Superior temporal gyrus (tissue), 1 donor: Measurements from ENCODE around the gene SUSD3.

ENCODE experiments used
- DNase-seq: peaks from one replicate; pipeline ENCODE4 v3.0.0-alpha.2; 2016; ENCODE audit errors: extremely low spot score

SUSD3 gene

DNA sequence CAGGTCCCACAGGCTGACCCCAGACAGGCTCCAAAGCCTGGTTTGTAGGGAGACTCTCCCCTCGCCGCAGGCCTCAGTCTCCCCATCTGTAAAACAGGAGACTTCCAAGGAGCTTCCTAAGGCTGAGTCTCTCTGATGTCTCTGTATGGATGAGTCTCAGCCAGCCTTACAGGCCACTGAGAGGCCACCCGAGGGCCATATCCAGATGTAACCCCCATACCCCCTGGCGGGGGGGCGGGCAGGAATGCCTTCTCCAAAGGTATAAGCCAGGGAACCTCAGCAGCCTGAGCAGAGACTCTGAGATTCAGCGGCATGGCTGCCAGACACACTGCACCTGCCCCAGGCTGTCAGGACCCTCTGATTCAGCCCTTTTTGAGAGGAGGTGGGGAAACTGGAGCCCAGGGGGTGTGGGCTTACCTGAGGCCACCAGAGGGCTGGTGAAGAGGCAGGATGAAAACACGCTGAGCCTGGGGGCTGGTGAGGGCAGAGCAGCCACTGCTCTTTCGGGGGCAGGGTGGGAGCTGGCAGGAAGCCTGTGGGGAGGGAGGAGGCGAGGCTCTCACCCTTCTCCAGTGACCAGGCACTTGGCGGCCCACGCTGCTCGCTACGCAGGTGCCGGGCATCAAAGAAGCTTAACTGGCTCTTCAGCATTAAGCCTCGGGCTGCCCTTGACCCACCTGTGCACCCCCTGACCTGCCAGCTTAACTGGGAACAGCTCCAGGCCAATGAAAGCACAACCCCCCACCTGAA lies 5.5 kb upstream of the SUSD3 start:
- no peak for DNase-seq

DNA sequence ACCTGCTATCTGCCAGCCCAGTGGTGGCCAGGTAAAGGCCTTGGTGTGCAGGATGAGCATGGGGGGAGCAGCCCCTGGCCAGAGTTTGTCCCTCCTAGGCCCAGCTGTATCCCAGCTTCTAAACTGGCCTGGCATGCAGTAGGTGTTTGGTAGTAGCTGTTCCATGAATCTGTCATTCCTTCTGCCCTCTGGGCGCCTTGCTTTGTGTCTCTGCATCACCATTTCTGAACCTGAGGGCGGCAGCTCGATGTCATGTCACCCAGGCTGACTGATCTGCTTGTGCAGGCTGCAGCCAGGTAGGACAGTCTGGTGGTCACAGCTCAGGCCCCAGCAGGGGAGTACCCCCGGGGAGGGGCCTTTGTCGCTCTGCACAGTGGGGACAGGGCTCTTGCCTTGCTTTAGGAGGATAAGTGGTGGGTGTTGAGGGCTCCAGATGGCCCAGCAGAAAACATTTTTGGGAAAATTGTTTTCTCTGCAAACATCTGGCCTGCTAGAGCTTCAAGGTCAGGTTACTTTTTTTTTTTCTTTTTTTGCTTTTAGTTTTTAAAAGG lies 4.6 kb upstream of the SUSD3 start:
- DNase-seq: no peak

GRCh38 chr9:93054758-93055704 lies 3.5 kb upstream of the SUSD3 start:
- DNase-seq: no peak

DNA sequence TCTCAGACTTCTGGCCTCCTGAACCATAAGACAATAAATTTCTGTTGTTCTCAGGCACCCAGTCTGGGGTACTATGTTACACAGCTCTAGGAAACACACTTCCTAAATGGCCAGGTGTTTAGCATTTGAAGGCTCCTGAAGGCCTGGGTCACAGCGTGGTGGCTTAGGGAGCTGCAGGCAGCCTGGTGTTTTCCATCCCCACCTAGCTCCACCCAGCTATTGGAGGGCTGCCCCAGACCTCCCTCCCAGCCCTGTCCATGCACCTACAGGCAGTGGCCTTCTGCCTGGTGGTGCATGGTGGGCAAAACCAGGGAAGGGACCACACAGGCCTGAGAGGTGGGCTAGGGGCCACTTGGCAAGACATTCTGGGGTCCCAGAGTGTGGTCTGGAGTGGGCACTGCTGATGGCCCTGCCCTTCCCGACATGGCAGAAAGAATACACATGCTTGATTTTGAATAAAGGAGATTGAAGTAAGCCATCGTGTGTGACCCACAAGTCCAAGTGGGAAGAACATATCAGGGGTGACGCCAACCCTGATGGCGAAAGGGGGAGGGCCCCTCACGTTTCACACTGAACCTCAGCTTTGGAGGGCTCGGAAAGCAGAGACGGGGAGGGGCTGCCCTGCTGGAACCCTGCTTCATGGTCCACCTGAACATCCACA lies 1.3 kb upstream of the SUSD3 start:
- DNase-seq: no peak

- DNase-seq: no peak
Observed at GRCh38 chr9:93057703-93058354, 672 bp upstream of the SUSD3 start.

- DNase-seq: no peak
Observed at GRCh38 chr9:93059011-93059714, 662 bp downstream of the SUSD3 start.

GRCh38 chr9:93059715-93060578 lies 1.4 kb downstream of the SUSD3 start:
- DNase-seq: no peak

- no peak for DNase-seq
Observed at GRCh38 chr9:93060746-93061259, 2.3 kb downstream of the SUSD3 start.

GRCh38 chr9:93061260-93061751 lies 2.8 kb downstream of the SUSD3 start:
- DNase-seq: no peak

- DNase-seq: no peak
Observed at GRCh38 chr9:93061791-93062763, 3.6 kb downstream of the SUSD3 start.

DNA sequence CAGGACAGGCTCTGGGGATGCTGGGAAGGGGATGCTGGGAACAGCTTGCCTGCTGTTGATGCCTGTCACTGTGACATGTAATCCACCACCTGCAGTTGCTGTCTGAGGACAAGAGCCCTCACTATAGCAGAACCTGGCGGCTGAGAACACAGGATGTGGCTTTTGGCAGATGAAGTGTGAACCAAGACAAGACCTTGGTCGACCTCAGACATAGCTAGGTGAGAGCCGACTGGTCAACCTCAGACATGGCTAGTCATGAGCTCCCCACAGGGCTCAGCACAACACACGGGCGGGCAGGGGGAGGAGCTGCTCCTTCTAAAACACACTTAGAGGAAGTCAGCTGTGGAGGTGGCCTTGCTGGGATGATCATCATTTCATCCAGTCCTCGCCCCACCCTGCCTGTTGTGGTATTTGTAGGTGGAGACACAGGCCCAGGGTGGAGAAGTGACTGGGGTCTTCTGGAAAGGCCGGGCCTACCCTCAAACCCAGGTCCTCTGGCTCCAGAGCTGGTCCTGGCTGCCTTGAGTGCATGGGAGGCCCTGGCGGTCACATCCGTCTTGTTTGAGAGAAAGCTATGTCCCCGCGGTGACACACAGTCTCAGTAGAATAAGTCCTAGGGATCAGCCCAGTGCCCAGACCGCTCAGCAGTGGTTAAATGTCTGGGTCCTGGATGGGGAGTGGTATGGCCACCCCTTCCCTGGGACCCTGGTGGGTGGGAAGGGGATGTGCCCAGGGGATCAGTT lies 6.1 kb downstream of the SUSD3 start:
- DNase-seq: no peak

DNA sequence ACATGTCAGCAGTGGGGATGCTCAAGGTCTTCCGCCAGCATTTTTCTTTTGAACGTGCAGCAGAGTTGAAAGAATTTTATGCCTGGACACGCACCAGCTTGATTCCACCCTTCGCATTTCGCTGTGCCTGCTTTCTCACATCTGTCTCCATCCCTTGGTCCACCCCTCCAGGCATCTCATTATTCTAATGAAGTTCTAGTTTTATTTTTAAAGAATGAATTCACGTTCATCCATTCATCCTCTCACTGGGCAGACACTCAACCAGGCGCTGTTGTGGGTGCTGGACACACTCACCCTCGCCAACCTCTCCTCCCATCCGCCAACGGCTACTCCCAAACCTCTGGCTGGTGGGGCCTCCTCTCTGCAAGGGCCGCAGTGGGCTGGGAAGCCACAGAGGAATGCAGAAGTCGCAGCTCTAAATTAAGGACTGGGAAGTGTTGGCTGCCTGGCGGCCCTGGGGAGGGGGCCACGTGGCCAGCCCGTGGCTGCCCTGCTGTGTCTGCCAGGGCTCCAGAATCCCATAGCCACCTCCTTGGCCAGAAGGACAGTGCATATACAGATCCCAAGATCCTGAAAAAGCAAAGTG lies 6.7 kb downstream of the SUSD3 start:
- no peak for DNase-seq

DNA sequence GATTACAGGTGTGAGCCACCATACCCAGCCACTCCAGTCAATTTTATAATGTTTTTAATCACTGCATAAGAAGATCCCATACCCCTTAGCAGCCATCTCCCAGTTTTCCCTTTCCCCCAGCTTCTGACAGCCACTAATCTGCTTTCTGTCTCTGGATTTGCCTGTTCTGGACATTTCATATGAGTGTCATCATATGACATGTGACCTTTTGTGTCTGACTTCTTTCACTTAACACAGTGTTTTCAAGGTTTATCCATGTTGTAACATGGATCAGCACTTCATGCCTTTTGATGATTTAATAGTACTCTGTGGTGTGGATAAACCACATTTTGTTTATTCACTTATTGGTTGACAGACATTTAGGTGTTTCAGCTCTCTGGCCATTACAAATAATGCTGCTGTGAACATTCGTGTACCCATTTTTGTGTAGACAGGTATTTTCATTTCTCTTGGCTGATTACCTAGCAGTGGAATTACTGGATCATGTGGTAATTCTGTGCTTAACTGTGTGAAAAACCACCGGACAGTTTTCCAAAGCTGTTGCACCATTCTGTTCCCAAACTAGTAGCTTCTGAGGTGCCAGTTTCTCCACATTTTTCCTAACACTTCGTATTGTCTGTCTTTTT lies 8.6 kb downstream of the SUSD3 start:
- DNase-seq: no peak

DNA sequence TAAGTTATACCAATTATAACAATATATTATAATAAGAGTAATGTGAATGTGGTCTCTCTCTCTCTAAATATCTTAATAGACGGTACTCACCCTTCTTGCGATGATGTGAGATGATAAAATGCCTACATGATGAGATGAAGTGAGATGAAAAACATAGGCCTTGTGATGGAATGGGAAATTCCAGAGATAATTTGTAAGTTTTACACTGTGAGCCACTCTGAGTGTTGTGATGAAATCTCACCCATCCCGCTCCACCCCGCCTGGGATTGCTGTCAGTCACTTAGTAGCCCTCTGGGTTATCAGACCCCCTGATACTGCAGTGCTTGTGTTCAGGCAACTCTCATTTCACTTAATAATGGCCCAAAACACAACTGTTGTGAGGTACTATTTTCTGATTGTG lies 10.5 kb downstream of the SUSD3 start:
- DNase-seq: no peak

GRCh38 chr9:93071464-93071863 lies 13.0 kb downstream of the SUSD3 start:
- DNase-seq: no peak

DNA sequence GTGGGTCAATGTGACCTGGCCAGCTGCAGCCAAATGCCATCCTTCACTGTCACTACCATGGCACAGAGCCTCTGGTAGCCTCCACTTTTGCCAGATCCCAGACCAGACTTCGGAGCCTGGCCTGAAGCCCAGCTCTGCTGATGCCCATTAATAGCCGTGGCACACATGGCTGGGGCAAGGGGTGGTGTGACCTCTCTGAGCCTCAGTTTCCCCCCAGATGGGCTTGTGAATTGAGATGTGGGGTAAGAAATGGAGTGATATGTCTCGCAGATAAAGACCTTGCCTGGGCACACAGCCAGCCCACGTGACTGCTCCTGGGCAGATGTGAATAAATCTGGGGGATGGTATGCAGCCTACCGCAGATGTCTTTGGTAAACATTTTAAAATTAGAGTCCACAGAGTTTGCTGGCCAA lies 13.9 kb downstream of the SUSD3 start:
- no peak for DNase-seq
